GM12801 (cell line): Measurements from ENCODE around the gene GRM4.

ENCODE experiments used
- TF ChIP-seq, protein P1 (sequence below): IDR thresholded peaks from one replicate; pipeline ENCODE4 v1.5.1; 2011; ENCODE audit warnings: control low read depth; ENCODE audit not compliant: insufficient read length; ENCODE audit errors: extremely low read depth

The GRM4 gene

DNA sequence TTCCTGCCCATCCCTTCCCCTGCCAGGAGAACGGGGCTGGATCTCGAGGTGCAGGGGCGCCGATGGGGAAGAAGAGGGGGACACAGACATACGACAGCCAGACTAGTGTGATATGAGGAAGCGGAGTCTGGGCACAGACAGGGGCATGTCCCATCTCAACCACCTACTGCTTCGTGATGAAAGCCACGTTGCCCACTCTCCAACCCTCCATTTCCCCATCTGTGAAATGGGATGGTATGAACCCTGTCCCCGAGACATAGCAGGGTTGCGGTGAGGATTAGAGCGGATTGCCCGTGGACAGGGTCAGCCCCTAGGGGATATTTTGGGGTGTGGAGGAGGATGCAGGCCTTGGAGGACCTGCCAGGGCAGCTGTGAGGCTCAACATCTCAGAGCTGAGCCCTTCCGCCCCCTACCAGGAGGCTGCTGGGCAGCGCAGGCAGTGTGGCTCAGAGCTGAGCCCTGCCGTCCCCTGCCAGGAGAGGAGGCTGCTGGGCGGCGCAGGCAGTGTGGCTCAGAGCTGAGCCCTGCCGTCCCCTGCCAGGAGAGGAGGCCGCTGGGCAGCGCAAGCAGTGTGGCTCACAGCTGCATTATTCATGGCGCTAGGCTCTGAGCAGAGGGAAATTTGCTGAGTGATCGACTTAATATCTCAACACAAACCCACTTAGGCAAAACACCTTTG lies 71.7 kb downstream of the GRM4 start:
- TF ChIP-seq, protein P1, sequence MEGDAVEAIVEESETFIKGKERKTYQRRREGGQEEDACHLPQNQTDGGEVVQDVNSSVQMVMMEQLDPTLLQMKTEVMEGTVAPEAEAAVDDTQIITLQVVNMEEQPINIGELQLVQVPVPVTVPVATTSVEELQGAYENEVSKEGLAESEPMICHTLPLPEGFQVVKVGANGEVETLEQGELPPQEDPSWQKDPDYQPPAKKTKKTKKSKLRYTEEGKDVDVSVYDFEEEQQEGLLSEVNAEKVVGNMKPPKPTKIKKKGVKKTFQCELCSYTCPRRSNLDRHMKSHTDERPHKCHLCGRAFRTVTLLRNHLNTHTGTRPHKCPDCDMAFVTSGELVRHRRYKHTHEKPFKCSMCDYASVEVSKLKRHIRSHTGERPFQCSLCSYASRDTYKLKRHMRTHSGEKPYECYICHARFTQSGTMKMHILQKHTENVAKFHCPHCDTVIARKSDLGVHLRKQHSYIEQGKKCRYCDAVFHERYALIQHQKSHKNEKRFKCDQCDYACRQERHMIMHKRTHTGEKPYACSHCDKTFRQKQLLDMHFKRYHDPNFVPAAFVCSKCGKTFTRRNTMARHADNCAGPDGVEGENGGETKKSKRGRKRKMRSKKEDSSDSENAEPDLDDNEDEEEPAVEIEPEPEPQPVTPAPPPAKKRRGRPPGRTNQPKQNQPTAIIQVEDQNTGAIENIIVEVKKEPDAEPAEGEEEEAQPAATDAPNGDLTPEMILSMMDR: no peak

DNA sequence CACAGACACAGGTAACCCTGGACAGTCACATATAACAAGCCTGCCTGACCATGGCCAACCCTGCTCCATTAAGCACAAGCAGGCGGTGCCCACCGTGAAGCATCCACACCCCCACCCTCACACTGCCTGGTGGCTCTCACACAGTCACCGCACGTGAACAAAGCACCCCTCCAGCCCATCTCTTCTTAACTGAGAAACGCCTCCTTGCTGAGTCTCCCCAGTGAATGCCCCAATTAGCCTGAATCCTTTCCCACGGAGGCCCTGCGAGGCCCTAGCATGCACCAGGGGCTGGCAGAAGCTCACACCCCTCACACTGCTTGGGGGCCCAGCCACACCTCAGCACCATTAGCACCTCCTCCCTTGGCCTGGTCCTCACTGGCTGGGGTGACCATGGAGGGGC lies 72.3 kb downstream of the GRM4 start:
- TF ChIP-seq, protein P1: no peak

DNA sequence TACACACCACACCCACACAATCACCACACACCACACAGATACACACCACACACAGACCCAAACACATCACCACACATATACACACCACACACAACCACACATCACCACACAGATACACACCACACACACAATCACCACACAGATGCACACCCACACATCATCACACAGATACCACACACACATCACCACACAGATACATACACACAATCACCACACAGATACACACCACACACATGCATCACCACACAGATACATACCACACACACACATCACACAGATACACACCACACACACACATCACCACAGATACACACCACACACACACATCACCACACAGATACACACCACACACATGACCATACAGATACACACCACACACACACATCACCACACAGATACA lies 73.2 kb downstream of the GRM4 start:
- TF ChIP-seq, protein P1: no peak

DNA sequence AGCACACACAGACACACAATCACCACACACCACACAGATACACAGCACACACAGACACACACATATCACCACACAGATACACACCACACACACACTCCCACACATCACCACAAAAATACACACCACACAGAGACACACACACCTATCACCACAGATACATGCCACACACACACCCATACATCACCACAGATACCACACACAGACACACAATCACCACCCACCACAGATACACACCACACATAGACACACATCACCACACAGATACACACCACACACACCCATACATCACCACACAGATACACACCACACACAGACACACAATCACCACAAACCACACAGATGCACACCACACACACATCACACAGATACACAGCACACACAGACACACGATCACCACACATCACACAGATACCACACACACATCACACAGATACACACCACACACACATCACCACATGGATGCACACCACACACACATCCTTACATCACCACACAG lies 74.0 kb downstream of the GRM4 start:
- TF ChIP-seq, protein P1: no peak

DNA sequence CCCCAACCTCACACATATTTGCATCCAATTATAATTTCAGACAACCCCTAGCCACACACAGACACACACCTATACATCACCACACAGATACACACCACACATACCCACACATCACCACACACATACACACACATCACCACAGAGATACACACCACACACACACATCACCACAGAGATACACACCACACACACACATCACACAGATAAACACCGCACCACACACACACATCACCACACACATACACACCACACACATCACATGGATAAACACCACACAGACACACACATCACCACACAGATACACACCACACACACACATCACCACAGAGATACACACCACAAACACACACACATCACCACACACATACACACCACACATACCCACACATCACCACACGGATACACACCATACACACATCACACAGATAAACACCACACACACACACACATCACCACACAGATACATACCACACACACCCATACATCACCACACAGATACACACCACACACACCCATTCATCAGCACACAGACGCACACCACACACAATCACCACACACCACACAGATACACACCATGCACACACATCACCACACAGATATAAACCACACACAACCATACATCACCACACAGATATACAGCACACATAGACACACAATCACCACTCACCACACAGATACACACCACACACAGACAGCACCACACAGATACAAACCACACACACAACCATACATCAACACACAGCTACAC lies 74.6 kb downstream of the GRM4 start:
- TF ChIP-seq, protein P1: no peak

DNA sequence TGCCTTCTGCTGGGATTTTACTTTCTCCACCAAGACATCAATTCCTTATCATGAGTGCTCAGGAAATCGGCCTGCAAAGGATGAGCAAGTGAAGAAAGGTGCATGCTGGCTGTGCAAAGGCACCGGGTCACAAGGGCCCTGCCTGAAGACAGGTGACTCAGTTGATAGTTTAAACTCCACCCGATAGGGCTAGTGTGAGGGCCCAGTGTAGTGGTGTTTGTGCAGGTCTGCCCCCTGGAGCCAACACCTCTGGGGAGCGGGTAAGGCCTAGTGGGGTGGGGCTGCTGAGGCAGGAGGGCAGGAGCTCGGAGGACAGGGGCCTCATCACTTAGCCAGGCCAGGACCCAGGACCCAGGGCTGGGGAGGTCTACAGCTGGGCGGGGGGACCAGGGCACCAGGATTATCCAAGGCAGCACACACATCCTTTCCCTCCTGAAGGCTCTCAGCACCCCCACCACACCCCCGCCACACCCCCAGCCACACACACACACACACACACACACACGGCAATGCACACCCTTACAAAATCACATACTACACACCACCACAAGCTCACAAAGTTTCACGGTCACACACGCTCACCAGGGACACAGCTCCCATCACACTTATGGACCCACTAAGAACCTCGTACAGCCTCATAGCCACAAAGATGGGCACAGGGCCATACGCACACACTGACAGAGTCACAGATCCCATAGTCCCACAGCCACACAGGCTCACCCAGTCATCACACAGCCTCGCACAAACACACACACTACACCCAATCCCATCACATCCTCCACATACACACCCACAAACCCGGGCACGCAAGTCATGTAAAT lies 75.4 kb downstream of the GRM4 start:
- TF ChIP-seq, protein P1: no peak

DNA sequence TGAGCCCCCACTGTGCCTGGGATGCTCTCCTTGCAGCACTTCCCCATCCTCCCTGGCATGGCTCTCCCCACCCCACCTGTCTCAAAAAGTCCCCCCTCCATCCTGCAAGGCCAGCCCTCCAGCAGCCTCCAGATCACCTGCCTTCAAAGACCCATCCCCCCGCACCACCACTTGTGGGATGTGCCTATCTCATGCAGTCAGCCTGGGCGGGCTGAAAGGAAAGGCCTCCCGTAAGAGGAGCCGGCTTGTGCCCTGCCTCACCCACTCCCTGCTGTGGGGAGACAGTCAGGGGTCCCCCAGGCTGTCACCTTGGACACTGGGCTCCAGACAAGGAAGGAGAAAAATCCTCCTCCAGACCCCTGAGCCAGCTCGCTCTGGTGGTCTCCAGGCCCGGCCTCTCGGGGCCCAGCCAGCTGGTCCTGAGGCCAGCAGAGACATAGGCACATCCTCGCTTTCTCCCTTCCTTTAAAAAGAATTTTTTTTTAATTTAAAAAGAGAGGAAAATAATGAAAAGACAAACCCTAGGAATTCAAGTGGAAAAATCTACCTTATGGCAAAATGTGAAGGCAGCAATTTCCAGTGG lies 77.3 kb downstream of the GRM4 start:
- TF ChIP-seq, protein P1: no peak
